HL-60 (cell line): ENCODE measurements around the gene APCDD1.

Source experiments
- DNase-seq, 2 experiments: peaks; one replicate each; pipeline ENCODE4 v3.0.0-alpha.2; 2010 to 2020; ENCODE audit warnings: low read depth in 1 of 2, low spot score in 1 of 2
- H3K27ac ChIP-seq: fragments of 250-450 bp; sonication (Bioruptor Pico); replicated peaks from 2 replicates; pipeline ENCODE4 v1.5.1; 2020; ENCODE audit warnings: mild to moderate bottlenecking, moderate library complexity
- H3K27me3 ChIP-seq: fragments of 250-450 bp; sonication (Bioruptor Pico); 2 replicates; pipeline ENCODE4 v1.5.1; 2021; ENCODE audit warnings: mild to moderate bottlenecking, moderate library complexity; ENCODE audit not compliant: insufficient read depth, poor library complexity, severe bottlenecking
- H3K4me3 ChIP-seq: replicated peaks from 2 replicates; pipeline ENCODE4 v1.5.1; 2011; ENCODE audit warnings: mild to moderate bottlenecking, control low read depth, low read length; ENCODE audit not compliant: insufficient read depth
- GABPA ChIP-seq: IDR thresholded peaks from 2 replicates; pipeline ENCODE4 v1.6.1; 2012; ENCODE audit warnings: low read depth
- POLR2AphosphoS5 ChIP-seq: IDR thresholded peaks from 2 replicates; pipeline ENCODE4 v1.6.1; 2012; ENCODE audit warnings: low read depth
- SPI1 ChIP-seq: IDR thresholded peaks from 2 replicates; pipeline ENCODE4 v1.6.1; 2012; ENCODE audit warnings: low read depth, mild to moderate bottlenecking, borderline replicate concordance
- TF ChIP-seq, protein P1 (sequence below): IDR thresholded peaks from one replicate; pipeline ENCODE4 v1.5.1; 2011; ENCODE audit warnings: low read length, control low read depth, inconsistent platforms; ENCODE audit not compliant: insufficient read depth
- TF ChIP-seq, protein P2 (sequence below): IDR thresholded peaks from 2 replicates; pipeline ENCODE4 v1.6.1; 2012; ENCODE audit warnings: low read depth; ENCODE audit not compliant: insufficient replicate concordance

The APCDD1 gene

DNA sequence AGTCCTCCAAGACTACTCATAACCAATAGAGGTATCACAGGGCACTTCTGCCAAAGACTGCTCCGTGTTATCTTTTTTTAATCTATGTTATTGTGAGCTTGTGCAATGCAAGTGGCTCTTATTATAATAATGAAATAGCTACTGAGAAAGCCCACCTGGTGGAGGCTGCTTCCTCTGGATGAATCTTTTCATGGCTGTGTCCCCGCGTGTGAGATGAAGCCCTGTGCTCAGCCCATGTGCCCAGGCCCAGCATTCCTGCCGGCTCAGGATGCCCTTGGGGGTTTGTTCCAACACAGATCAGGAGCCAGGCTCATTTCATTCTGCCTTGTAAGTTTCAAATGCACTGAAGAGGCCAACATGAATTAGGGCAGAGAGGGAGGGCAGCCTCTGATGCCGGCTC lies 18.7 kb downstream of the APCDD1 start:
- TF ChIP-seq SPI1 (no peak), GABPA (no peak), POLR2AphosphoS5 (no peak)
- TF ChIP-seq, protein P1, sequence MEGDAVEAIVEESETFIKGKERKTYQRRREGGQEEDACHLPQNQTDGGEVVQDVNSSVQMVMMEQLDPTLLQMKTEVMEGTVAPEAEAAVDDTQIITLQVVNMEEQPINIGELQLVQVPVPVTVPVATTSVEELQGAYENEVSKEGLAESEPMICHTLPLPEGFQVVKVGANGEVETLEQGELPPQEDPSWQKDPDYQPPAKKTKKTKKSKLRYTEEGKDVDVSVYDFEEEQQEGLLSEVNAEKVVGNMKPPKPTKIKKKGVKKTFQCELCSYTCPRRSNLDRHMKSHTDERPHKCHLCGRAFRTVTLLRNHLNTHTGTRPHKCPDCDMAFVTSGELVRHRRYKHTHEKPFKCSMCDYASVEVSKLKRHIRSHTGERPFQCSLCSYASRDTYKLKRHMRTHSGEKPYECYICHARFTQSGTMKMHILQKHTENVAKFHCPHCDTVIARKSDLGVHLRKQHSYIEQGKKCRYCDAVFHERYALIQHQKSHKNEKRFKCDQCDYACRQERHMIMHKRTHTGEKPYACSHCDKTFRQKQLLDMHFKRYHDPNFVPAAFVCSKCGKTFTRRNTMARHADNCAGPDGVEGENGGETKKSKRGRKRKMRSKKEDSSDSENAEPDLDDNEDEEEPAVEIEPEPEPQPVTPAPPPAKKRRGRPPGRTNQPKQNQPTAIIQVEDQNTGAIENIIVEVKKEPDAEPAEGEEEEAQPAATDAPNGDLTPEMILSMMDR = no peak
- TF ChIP-seq, protein P2, sequence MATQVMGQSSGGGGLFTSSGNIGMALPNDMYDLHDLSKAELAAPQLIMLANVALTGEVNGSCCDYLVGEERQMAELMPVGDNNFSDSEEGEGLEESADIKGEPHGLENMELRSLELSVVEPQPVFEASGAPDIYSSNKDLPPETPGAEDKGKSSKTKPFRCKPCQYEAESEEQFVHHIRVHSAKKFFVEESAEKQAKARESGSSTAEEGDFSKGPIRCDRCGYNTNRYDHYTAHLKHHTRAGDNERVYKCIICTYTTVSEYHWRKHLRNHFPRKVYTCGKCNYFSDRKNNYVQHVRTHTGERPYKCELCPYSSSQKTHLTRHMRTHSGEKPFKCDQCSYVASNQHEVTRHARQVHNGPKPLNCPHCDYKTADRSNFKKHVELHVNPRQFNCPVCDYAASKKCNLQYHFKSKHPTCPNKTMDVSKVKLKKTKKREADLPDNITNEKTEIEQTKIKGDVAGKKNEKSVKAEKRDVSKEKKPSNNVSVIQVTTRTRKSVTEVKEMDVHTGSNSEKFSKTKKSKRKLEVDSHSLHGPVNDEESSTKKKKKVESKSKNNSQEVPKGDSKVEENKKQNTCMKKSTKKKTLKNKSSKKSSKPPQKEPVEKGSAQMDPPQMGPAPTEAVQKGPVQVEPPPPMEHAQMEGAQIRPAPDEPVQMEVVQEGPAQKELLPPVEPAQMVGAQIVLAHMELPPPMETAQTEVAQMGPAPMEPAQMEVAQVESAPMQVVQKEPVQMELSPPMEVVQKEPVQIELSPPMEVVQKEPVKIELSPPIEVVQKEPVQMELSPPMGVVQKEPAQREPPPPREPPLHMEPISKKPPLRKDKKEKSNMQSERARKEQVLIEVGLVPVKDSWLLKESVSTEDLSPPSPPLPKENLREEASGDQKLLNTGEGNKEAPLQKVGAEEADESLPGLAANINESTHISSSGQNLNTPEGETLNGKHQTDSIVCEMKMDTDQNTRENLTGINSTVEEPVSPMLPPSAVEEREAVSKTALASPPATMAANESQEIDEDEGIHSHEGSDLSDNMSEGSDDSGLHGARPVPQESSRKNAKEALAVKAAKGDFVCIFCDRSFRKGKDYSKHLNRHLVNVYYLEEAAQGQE = no peak
- no peak overlapping the region for H3K4me3 ChIP-seq
- no peak for DNase-seq
- H3K27me3 ChIP-seq = peaks cover 7% of the 10 kb centered on the region
- H3K27ac ChIP-seq = no peak overlapping the region

DNA sequence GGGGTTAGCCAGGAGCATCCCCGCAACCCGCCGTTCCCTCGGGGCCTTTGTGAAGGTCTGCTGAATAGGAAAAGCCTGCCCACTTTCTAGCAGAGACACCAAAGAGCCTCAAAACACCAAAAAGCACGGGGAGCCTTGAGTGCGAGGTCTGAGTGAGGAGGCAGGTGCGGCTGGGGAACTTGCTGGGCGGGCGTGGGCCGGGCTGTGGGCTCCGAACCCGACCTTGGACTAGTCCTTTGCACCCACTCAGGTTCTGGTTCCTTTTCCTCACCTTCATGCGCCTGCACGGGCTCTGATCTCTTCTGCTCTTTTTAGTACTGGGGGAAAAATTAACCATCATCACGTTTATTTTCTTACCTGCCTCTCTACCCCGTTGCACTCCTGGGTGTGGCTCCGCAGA lies 19.9 kb downstream of the APCDD1 start:
- peaks cover 3% of the 10 kb centered on the region for H3K27me3 ChIP-seq
- H3K27ac ChIP-seq = no peak overlapping the region
- no peak overlapping the region for H3K4me3 ChIP-seq
- no peak for DNase-seq
- TF ChIP-seq, protein P1 = no peak
- no peak for TF ChIP-seq SPI1
- no peak for TF ChIP-seq GABPA
- TF ChIP-seq, protein P2 = no peak
- no peak for TF ChIP-seq POLR2AphosphoS5

DNA sequence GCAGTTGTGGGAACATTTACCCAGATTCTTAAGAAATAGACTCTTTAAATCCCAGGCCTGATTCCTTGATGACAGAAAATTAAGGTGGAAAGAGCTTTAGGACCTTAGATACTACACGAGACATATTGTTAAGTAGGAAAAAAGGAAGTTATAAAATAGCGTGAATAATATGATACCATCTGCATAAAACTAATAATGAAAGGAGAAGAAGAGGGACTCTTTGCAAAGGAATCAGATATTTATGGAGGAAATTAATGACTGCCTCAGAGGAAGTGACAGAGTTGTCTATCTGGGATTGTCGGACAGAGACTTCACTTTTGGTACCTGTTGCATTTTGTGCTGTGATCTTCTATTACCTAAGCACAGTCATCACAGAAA lies 20.8 kb downstream of the APCDD1 start:
- TF ChIP-seq POLR2AphosphoS5 (no peak), GABPA (no peak), SPI1 (no peak)
- TF ChIP-seq, protein P1 = no peak
- TF ChIP-seq, protein P2 = no peak
- Histone ChIP-seq H3K27me3 (no peaks in the 10 kb centered on the region), H3K27ac (no peak overlapping the region), H3K4me3 (no peak overlapping the region)
- DNase-seq = no peak
